ENCODE data around the gene NACC2. TPM values are rescaled to one million over a fixed set of nuclear protein-coding genes. Genes with fewer than 3 reads are reported as not detected.
"Not testable (repeated sequence)": the region's sequence is repeated elsewhere in the genome, so short reads cannot be mapped to it uniquely, and the experiment has no call there.

The NACC2 gene
- total RNA-seq, 1 donor from 2014 or later: 21.6 TPM

DNA sequence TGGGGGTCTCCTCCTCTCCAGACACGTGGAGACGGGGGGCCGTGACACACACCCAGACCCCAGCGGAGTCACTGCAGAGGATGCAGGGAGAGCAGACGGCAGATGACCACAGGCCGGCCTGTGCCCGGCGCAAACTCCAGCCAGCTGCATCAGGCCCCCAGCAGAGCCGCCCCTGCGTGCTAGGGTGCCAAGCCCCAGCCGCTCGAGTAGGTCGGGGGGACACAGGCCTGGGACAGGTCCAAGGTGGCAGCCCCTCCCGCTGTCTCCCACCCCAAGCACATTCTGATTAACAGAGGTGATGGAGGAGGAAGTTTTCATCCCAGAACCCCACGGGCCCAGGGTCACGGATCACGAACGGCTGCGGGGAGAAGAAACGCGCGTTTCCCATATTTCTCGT lies 14.4 kb downstream of the NACC2 start:
- no peak for DNase-seq

DNA sequence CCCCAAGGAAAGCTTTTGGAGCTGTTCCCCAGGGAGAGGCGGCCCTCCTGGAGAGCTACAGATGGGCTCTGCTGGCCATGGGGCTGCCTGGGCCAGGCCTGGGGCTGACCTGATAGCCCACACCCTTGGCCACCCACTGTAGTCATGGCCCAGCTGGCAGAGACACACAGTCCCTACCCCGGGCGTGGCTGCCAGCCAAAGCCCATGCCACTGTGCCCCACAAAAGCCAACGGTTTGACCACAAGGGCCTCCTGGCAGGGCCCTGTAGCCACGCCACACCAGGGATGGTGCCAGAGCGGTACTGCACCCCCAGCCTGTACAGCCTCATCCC lies 15.2 kb downstream of the NACC2 start:
- no peak for DNase-seq

GRCh38 chr9:136079211-136079915 lies 15.7 kb downstream of the NACC2 start:
- DNase-seq: no peak

GRCh38 chr9:136078498-136079011 lies 16.5 kb downstream of the NACC2 start:
- DNase-seq: no peak

DNA sequence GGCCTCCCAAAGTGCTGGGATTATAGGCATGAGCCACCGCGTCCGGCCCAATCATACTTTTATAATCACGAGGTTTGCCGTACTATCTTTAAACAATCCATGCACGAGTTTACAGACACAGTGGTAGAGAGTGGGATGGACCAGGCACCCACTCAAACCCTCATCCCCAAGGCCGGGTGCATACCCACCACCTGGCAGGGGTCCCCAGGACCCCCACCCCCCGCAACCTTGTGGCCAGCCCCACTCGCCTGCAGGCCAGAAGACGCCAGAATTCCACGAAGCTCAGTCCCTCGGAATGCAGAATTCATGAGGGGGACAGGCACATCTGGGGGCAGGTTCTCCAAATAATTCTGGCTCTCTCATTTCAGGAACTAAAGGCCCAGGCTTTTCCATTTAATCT lies 17.1 kb downstream of the NACC2 start:
- DNase-seq: no peak

- no peak for DNase-seq
Observed at GRCh38 chr9:136077491-136077890, 17.6 kb downstream of the NACC2 start.

- no peak for DNase-seq
Observed at GRCh38 chr9:136075881-136076678, 19.0 kb downstream of the NACC2 start.

- no peak for DNase-seq
Observed at GRCh38 chr9:136075134-136075841, 19.8 kb downstream of the NACC2 start.

DNA sequence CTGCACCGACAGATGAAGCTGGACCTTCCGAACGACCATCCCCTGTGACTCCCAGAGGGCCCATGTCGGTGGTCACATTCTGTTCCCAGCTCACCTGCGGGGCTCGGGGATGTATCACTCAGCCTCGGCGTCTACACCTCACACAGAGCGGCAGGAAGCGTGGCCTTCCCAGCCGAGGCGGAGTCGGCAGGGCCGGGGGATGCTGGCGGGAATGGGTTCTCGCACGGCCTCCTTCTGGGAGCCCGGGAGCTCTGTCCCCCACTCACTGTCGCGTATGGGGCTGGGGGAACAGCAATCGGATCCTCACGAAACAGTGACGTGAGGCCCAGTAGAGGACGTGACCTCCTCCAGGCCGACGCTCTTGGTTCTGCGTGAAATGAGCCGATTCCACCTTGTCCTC lies 20.4 kb downstream of the NACC2 start:
- no peak for DNase-seq

DNA sequence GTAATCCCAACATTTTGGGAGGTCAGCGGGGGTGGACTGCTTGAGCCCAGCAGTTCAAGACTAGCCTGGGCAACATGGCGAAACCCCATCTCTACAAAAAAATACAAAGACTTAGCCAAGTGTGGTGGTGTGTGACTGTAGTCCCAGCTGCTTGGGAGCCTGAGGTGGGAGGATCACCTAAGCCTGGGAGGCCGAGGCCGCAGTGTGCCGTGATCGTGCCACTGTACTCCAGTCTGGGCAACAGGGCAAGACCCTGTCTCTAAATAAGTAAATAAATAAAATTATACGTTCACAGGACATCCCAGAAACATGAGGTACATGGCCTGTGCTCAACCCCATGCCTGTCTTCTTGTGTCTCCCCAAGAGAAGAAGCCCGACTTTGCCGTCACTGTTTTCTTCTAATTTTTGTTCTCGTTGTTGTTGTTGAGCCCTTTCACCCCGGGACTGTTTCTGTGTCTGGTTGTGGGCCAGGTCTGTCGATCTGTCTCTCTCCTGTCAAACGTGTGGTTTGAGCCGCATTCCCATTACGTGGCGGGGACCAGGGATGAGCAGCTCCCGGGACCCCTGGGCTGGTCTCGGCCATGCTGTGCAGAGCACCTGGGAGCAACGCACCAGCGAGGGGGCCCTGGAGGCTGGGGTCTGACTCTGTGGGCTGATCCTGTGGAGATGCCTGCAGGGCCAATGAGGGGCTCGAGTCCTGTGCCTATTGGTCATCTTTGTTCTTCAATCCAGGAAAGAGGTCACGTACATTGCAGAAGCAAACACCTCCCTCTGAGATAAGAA lies 32.2 kb downstream of the NACC2 start:
- DNase-seq: no peak

DNA sequence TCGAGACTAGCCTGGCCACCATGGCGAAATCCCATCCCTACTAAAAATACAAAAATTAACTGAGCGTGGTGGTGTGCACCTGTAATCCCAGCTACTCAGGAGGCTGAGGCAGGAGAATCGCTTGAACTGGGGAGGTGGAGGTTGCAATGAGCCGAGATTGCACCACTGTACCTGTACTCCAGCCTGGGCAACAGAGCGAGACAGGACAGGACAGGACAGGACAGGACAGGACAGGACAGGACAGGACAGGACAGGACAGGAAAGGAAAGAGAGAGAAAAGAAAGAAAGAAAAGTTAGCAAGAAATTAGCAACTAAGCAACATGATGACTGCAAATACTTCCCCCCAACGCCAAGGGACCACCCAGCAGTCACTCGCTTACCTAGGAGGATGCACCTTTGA lies 33.2 kb downstream of the NACC2 start:
- DNase-seq: not testable (repeated sequence)

DNA sequence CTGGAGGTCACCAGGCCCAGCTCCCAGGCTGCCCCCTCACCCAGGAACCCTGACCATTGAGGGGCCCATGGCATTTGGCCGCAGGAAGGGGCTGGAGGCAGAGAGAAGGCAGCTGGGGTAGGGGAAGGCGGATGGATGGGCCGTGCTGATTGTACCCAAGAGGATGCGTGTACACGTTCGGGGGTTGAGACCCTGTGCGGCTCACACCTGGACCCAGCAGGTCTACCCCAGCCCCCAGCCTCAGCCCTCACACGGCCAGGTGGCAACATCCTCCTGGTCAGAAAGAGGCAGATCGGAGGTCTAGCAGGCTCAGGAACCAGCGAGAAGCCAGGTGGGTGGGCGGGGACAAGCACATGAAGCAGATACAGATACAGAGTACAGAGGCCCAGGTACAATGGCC lies 33.7 kb downstream of the NACC2 start:
- DNase-seq: no peak

DNA sequence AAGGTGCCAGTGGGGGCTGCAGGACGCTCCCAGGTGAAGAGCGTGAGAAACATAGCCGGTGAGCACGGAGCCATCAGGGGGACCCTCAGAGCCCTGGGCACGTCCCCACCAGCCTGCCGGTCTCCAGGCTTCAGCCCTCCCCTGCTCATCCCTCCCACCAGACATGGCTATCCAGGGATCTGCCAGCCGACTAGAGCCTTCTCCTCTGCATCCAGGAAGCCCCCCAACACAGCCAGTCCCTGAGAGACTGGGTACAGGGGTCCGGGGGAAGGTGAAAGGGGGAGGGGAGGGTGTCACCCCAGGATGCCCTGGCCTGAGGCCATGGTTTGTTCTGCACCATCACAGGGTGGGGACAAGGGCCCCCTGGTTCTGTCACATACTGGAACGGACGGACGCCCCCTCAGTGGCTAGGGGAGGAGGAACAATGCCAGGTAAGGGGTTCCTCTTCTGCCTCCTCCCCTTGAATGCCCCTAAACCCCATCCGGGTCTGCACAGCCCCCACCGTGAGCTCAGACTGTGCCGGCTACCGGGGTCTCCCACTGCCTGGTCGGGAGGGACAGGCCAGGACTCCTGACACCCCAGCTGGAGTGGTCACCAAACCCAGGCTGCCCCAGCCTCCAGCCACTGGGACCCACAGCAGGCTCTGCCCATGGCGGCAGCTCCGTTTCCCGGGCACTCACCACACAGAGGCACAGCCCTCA lies 34.3 kb downstream of the NACC2 start:
- DNase-seq: no peak

- no peak for DNase-seq
Observed at GRCh38 chr9:136059851-136060670, 35.0 kb downstream of the NACC2 start.

- DNase-seq: no peak
Observed at GRCh38 chr9:136059321-136059791, 35.7 kb downstream of the NACC2 start.

DNA sequence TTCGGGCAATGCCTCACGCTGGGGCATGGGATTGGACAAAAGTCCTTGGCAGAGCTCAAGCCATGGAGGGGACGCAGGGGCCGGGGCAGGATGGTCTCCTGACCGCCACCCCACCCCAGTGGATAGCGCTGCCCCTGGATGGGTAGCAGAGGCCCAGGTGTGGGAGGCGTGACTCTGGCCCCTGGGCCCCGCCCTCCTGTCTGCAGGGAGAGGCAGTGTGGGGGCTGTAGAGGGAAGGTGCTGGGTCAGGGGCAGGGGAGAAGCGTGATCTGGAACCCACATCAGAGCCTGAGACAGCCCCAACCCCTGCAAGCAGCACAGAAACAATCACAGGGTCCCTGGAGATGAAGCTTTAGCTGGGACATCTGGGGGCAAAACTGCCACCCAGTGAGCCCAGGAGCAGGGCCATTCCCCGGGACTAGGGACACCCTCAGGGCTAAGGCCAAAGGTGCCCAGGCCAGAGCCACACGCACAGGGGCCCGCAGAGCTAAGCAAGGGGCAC lies 36.2 kb downstream of the NACC2 start:
- no peak for DNase-seq

GRCh38 chr9:136058084-136058483 lies 37.0 kb downstream of the NACC2 start:
- DNase-seq: no peak

GRCh38 chr9:136057236-136058081 lies 37.6 kb downstream of the NACC2 start:
- DNase-seq: no peak

- DNase-seq: no peak
Observed at GRCh38 chr9:136056546-136057235, 38.4 kb downstream of the NACC2 start.
